PFSK-1 (cell line): ENCODE data around the gene YPEL1.

ENCODE experiments used
- POLR2AphosphoS5 ChIP-seq: IDR thresholded peaks from 2 replicates; pipeline ENCODE4 v1.6.1; 2012; ENCODE audit warnings: low read depth, mild to moderate bottlenecking, control low read depth, low read length, moderate library complexity
- TAF1 ChIP-seq: IDR thresholded peaks from 2 replicates; pipeline ENCODE4 v1.6.1; 2012; ENCODE audit warnings: low read length, control low read depth, borderline replicate concordance; ENCODE audit not compliant: insufficient read depth

DNA sequence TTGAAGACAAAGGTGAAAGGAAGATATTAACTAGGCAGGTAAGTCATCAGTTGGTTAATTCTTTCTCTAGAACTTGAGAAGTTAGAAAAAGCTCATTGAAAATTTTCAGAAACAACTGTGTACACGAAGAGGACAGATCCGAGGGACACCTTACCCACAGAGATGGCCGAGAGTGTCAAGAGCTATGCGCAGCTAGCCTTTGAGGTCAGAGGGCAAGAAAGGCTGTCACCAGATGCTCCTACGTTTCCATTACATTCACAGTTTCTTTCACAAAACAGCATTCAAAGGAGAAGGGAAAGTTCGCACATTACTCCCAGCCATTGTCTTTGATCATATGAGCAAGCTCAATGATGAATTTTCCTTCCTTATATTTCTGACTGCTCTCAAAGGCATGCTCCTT is 34.8 kb downstream of the YPEL1 start:
- no peak for TF ChIP-seq POLR2AphosphoS5
- TF ChIP-seq TAF1: no peak
